Measurements from ENCODE around the gene SEZ6.

SEZ6 gene

DNA sequence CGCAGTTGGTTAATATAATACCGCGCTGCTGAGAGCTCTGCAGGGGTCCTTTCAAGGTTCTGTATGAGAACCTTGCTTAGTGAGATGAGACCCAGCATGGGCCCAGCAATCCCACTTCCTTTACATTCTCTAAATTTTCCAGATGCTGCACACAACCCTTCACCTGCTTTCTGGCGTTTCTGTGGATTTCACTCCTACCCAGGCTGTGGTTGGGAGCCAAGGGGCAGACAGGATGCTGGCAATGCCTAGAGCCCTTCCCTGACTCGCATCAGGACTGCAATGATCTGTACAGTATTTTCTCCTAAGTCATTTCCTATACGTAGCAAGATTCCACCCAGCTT lies 27.0 kb upstream of the SEZ6 start:
- DNase-seq, result no peak

DNA sequence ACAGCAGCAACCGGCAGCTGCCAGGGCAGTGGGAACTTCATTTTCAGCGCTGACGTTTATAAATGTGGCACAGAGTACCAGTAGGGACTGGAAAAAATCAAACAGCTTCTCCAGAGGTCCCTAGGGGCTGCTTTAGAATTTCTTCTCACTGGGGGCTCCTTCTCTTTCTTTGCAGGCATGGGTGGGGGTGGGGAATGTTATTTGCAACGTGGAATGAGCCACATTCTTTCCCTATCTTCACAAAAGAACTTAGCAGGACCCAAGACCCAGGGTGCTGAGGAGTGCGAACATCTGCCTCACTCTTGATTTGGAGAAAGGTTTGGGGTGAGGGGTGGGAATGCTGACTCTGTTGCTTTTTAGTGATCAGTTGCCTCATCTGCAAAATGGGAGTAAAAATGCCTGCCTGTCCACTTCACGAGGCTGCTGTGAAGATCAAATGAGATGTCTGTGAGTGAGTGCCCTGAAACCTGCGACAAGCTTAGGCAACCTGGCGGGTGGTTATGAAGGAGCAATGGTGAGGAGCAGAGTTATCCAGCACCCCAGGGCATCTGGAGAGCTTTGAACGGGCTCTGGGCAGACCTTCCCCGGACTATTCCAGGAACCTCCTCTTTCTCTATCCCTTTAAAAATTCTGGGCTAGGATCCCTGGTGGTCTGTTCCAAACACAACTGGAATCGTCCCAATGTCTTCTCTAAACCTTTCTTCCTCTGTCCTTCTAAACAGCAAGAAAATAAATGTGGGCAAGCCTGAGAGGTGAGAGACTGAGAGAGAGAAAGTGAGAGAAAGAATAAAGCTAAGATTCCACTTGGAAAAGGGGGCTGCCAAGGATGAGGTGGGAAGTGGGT lies 26.4 kb upstream of the SEZ6 start:
- no peak for DNase-seq

DNA sequence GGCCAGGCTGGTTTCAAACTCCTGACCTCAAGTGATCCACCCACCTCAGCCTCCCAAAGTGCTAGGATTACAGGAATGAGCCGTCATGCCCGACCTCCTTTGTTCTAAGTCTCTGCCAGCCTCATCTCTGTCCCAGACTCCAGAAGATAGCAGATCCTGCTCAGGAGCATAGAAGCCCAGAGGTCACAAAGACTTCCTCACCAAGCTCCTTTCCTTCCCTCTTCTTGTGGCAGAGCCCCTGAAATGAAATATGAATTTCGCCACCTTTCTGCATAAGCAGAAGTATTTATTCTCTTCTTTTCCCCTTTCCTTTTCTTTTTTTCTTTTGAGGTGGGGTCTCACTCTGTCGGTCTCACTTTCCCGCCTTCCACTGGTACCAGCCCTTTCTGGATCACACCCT lies 25.7 kb upstream of the SEZ6 start:
- DNase-seq, result no peak

DNA sequence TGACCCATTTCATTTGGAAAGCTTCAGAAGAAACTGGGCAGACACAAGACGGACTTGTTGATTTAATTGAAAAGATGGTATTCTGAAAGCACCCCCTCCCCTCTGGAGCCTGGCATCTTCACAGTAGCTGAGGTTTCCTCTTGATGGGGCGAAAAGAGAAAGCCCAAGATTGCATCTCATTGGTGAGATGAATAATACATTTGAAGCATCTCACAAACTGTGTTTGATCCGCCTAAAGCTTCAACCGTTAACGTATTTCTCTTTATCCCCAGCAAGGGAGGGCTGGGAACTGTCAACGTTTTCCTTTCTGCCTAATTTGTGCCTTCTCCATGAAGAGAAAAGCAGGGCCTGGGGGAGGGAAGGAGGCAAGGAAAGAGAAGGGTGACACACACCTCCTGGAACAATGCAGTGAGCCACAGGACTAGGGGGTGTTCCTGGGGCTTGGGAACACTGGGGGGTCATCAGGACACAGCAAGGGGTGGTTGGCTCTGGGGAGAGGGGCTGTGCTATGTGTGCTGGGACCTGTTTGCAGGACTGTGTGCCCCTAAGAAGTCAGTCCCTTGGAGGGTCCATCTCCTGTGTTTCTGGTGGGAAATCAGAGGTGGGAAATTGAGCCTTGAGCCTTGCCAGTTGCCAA lies 18.6 kb upstream of the SEZ6 start:
- no peak for DNase-seq

DNA sequence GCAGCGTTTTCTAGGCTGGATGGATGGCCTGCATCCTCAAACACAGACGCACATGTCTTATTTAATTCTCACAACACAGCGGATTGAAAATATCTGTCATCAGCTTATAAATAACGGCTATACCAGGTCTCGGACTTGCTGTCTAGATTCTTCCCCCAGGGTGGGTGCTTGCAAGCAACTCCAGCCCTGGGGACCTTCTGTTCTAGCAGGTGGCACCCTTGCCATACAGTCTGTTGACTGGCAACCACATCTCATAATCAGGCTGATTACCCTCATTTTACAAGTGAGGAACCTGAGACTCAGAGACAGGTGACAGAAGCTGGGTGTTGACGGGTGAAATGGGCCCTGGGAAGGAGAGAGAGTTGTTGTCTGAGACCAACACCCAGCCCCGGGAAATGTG lies 16.2 kb upstream of the SEZ6 start:
- no peak for DNase-seq

DNA sequence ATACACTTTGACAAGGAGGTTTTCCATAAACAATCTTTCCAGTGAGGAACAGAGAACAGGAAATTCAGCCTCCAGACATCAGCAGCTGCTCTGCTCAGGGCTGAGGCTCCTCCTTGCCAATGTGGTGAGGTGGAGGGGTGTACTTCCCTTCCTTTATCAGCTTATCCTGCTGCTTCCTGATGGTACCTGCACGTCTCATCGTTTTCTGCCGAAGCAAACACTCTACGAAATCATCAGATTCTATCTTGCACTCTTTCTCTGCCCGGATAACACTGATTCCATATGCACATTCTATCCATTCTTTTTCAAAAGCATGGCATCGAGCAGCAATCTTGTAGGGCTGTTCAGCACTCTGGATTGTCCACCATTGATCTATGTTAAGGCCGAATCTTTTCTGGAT lies 15.4 kb upstream of the SEZ6 start:
- DNase-seq, result no peak

DNA sequence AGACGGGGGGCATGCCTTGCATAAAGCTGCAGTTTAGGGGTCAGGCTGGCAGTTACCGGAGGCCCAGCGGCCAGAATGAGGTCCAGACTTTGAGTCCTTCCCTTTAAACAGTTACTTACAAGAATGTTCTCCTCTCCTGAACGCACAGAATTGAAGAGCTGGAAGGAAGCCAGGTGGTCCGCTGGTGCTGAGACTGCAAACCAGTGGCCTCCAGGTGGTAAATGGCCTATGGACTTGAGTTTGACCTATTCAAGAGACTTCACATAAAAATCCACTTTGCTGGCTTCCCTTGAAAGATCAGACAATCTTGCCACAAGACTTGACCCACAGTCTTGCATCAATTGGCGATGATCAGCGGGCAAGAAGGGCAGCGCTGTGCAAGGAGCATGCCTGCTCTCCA lies 14.7 kb upstream of the SEZ6 start:
- no peak for DNase-seq

DNA sequence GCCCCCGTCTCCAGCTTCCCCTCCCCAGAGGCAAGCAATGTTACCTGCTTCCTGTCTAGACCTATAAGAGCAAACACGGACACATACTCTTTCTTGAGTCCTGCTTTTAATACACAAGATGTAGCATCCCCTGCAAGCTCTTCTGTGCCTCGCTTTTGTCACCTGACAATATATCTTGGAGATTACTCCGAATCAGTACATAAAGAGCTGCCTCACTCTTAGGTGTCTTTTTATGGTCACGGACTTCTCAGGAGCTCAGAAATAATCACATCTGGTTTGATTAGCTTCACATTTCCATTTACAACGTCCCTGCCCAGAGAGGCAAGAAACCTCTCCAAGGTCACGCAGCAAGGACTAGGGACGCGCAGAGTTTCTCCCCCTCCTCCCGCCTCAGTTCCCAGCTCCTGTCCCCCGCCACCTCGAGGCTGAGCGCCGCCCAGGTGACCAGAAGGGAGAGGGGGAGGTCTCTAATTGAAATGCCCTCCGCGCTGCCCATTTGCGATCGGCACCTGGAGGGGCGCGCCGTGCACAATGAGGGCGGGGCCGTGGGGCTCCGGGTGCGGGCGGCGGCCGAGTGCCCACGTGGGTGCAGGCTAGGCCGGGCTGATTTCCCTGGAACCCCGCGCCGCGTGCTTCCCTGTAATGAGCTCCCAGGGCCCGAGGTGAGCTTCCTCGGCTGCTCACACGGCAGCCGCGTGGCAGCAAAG lies 13.8 kb upstream of the SEZ6 start:
- no peak for DNase-seq

DNA sequence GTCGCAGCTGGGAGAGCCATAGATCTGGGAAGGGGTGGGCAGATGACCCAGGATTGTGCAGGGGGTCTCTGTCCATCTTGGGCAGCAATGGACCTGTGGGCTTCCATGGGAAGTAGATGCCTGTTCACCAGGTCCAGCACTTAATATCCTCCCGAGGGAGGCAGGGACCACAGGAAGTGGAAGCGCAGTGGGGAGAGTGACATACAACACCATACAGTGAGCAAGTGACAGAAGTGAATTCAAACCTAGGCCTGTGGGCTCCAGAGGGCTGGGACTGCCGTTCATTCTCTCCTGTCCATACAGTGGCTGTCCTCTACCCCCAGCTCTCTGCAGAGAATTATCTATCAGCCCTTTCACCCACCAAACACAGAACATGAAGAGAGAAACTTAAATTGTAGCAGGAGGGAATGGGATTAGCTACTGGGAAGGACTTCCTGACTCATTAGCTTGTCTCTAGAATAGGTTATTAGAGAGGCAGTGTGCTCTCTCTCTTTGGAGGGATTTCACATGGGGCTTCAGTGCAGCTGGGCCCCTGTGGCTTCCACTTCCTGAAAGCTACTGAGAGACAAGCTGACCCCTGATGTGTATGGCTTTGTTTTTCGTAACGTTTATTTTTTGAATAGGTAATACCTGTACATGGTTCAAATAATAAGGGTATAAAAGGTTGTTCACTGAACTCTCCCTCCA lies 13.1 kb upstream of the SEZ6 start:
- DNase-seq, result no peak

DNA sequence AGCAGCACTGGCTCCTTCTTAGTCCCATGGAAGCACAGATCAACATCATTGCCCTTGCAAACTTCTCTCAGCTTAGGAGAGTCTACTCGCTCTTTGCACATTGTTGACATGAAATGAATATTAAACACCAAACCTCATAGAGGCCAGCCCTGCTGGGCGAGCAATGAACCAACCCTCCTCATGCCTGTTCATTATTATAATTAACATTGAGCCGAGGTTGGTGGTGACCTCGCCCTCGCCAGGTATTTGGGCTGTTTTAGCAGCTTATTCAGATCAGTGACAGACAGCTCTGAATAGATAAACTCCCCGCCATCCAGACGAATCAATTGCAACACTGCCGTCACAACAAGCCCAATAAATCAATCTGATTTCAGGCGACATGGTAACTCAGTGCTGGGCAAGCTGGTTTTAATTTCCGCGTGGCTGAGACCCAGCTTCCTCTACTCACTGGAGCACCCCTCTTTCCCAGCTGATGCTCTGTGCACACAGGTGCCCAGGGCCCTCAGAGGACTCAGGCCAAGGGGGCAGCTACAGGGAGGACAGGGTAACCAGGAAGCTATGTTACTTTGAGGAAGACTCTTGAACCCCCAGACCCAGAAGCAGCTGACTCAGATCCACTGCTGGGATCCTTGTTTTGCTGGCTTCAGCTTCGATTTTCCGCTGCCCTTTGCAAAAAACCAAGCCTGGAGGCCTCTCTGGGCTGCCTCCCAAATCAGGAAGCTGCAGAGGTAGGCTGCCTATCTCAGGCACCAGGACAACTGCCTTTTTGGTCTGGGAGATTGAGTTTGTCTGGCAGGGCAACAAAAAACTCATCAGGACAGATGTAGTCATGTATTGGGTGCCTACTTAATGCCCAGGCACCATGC lies 10.7 kb upstream of the SEZ6 start:
- no peak for DNase-seq

DNA sequence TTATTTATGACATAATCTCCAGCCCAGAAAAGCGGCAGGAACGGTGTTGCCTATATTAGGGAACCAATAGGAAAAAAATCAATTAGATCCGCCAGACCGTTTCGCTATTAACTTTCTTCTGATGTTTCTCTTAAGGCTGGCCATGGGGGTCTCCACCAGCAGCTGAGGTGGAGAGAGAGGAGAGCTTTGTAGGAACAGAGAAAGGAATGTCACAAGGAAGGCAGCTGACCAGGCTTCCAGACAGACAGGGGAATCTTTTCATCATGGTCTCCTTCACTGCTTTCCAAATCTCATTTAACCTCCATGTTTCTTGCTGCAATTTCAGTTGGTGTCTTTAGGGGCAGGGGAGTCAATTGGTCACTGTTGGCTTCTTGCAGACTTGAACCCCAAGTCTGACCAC lies 8.9 kb upstream of the SEZ6 start:
- DNase-seq, result no peak

DNA sequence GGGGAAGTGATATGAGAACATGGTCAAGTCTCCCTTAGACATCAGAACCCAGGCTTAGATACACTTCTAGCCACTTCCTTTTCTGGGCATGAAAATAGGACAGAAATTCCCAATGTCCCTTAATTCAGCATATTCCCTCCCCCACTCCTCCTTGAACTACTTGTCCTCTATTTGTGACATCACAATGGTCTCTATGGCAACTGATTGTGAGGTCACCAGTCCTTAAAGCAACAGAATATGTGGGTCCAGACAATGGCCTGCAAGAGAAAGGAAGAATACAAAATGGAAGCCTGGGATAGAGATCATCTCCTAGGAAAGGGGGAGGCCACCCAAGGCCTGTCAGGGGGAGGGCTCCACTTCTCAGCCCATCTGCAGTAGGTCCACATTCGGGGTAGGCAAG lies 6.7 kb upstream of the SEZ6 start:
- no peak for DNase-seq

DNA sequence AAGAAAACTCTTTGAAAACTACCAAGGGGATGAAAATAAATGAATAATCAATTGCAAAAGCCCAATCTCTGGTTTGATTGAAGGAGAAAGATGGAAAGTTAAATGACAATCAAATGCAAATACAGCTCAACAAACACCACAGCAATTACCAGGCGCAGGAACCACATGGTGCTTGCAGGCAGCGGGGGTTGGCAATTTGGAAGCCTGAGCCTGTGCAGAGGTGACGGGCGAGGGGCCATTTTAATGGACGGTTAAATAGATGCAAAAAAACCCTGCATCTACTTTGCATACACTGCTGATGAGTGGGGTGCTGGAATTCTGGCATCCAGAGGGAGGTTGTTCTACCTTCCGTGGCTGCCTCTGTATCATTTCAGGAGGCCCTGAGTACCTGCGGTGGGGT lies 4.8 kb upstream of the SEZ6 start:
- no peak for DNase-seq

DNA sequence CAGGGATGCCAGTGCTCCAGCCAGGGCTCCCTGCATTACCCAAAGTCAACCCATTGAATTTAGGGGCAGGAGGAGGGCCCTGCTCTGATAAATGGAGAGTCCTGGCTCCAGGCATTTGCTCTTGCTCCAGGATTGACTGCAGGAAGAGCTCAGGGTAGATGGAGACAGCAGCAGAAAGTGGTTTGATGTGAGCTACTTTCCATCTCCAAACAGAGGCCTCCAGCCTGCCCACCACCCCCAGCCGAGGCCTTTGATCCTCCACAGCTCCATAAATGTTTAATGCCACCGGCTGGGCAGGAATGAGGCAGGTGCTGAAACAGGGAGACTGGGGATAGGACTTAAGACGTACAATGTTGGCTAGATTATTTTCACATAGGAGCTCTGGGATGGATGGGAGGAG lies 4.3 kb upstream of the SEZ6 start:
- no peak for DNase-seq

DNA sequence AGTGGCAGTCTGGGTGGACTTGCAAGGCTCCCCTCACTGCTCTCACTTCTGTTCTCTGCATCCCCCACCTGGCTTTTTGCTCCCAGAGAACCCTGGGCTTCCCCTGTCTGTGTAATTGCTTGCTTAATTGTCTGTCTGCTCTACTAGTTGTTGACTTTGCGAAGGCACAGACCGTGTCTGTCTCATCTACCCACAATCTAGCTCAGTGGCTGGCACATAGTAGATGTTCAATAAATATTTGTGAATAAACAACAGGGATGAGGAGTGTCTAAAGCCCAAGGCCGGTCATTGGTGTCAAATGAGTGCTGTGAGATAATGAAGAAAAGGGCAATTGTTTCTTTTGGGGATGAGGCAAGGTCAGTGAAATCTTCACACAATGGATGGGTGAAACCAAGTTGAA lies 2.8 kb upstream of the SEZ6 start:
- DNase-seq, result no peak

DNA sequence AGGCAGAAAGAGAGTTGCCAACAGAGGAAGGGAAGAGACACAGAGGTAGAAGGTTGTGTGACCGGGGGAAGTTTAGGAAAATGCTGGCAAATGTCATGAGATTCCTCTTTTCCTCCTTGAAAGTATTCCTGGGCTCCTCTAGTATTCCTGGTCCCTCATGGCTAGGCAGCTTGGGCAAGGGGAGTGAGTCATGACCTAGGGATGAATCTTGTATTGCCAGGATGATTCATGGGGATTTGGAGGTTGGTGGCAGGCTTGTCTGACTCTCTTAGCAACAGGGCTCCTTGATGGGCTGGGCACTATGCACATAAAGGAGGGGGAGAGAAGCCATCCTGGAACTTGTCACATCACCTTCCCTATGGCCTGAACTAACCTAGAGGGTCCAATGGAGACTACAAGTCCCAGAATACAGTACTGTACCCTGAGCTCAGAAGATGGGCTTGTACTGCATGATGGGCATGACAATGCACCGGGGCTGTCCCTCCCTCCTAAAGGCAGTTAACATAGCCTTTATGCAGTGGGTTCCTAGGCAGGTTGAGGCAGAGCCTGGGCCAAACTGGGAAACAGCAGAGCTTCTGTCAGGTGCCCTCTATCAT lies 2.1 kb upstream of the SEZ6 start:
- no peak for DNase-seq

DNA sequence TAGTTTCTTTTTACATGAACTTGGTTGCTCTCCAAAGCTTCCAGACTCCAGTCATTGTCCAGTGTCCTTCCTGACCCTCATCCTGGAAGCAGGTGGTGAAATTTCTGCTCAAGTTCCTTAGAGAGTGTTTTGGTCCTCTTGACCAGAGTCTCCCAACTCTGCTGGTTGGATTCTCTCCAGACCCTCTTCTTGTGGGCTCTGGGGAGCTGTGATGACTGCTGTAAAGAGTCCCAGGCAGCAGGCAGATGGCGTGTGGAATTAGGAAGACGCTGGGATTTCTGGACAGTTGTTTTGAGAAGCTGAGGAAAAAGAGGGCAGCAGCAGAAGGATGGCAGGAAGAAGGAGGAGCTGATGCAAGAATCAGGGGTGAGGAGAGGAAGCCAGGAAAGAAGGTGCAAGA lies 1.6 kb upstream of the SEZ6 start:
- DNase-seq, result no peak

DNA sequence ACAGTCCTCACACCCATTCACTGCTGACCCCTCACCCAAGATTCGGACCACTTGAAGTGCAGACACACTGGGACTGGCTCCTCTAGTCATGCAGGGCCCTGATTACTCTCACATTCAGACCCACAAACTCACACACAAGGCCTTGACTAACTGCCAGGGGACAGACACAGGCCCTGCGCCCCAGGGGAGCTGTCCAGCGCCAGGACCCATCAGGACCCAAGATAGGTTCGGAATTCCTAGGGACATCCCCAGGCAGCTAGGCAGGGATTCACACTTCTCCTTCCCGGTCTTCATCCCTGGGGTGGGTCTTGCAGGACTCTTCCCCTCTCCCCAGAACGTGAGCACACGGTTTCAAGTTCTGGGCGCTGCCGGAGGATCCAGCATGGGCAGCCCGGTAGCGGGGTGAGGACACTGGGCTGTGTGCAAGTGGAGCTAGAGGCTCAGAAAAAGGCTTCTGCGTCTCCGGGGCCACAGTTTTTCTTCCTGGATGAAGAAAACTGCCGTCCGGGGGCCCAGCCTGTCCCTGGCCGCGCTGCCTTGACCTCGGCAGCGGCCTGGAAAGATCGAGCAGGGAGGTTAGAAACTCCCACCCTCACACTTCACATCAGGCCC lies 1.6 kb downstream of the SEZ6 start:
- no peak for DNase-seq

DNA sequence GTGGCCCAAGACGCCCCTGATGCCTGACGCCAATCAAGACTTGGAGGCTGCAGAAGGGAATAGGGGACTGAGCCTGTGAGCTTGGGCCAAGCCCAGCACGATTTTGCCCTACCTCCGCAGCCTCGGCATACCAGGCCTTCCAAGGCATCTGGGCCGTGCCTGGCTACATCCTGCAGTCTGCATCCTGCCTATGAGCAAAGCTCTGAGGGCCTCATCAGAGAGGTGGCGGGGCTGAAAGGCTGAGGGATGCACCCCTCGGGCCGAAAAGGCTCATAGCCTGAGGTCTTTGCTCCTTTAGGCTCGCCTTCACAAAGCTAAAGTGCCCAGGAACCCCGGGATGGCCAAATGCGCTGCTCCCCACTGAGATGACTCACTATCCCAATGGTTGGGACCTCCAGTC lies 2.5 kb downstream of the SEZ6 start:
- no peak for DNase-seq

DNA sequence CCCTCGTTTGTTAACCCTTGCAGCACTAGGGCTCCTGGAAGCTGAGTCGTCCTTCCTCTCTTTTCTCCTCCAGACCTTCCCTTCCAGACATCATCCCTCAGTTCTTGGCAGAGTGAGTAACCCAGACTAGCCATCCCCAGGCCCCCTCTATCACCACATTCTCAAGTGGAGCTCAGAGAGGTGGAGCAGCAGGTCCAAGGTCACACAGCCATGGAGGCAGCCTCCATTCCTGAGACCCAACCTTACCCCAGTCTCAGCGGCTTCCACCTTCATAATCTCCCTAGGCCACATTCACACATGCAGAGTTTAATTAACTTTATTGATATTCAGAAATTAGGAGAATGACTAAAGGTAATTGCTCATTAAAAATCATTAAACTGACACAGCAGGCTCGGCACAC lies 3.0 kb downstream of the SEZ6 start:
- DNase-seq, result no peak

DNA sequence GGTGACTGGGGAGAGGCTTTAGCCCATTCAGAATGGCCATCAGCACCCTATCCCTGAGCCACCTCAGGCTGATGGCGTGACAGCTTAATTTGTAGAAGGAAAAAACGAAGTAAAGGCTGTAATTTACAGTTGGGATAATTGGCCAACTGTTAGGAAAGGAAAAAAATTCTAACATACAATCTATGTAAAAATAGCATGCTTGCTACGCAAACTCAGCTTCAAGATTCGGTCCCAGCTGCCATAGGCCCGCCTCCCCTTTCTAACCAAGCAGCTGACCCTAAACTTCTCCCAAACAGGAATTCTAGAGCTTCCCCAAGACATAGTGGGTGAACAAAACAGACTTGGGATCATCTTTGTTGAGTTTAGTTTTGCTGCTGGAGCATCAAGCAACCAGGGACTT lies 4.9 kb downstream of the SEZ6 start:
- no peak for DNase-seq

DNA sequence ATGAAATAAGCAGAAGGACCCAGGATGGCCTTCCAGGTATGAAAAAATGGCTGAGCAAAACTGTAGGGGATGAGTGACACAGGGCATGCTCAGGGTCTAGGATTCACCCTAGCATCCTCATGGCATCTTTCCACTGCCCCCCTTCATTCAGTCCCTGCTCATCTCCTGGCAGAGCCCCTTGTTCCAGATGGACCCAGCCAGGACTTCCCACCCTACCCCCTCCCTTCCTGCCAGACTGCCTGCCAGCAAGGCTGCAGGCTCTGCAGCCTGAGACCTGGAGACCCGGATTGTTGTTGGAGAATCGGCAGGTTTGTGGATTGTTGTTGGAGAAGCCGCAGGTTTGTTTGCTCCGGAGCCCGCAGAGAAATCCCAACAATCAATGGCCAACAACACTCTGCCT lies 6.6 kb downstream of the SEZ6 start:
- DNase-seq, result no peak

All from activated T-cell treated with anti-CD3 and anti-CD28 coated beads, Interleukin-2, amount 50 U/mL, for 48 hours (primary cell).